ENCODE measurements around the gene DAZAP2.

DNA sequence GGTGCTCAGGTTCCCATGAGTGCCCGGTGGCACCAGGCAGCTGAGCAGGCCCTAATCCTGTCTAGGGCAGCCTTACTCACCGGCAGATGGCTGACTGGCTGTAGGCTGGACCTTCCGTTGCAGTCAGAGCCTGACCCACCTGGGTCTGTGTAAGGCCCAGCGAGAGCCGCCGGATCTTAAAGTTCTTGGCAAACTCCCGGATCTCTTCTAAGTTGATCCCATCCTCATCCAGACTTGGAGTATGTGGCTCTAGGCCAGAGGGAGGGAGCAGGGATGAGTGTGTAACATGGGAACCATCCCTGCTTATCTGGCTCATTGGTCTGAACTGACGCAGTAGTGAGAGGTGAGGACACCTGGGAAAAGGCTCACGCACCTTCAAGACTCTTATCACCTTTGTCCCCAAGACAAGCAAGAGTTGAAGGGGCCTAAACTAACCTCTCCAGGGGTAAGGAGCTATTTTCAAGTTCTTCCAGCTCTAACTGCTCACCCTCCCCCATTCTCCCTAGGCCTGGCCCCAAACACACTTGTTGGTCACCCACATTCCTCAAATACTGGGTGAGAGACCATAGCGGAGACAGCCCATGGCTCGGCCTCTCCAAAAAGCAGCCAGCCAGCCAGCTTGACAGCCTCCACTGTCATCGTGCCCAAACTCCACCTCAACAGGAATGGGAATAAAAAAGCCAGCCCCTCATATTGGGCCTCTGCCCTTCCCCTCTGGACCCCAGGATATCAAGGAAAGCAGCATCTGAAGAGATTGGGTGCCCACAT, 46.9 kb upstream of the DAZAP2 start:
- TF ChIP-seq, protein P1, sequence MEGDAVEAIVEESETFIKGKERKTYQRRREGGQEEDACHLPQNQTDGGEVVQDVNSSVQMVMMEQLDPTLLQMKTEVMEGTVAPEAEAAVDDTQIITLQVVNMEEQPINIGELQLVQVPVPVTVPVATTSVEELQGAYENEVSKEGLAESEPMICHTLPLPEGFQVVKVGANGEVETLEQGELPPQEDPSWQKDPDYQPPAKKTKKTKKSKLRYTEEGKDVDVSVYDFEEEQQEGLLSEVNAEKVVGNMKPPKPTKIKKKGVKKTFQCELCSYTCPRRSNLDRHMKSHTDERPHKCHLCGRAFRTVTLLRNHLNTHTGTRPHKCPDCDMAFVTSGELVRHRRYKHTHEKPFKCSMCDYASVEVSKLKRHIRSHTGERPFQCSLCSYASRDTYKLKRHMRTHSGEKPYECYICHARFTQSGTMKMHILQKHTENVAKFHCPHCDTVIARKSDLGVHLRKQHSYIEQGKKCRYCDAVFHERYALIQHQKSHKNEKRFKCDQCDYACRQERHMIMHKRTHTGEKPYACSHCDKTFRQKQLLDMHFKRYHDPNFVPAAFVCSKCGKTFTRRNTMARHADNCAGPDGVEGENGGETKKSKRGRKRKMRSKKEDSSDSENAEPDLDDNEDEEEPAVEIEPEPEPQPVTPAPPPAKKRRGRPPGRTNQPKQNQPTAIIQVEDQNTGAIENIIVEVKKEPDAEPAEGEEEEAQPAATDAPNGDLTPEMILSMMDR (IDR thresholded peaks at IDR 0.05), result no peak
- TF ChIP-seq EP300 (IDR thresholded peaks at IDR 0.05) (no peak), KDM1A (IDR thresholded peaks at IDR 0.05; ENCODE audit: low read depth) (no peak), MAFK (IDR thresholded peaks at IDR 0.05; ENCODE audit: partially characterized antibody) (no peak), CHD2 (IDR thresholded peaks at IDR 0.05; ENCODE audit: low read length, partially characterized antibody) (no peak), POLR2A (IDR thresholded peaks at IDR 0.05; ENCODE audit: low read length) (no peak)
- TF ChIP-seq, protein P2, sequence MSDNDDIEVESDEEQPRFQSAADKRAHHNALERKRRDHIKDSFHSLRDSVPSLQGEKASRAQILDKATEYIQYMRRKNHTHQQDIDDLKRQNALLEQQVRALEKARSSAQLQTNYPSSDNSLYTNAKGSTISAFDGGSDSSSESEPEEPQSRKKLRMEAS (IDR thresholded peaks at IDR 0.05), result no peak
- TF ChIP-seq, protein P3, sequence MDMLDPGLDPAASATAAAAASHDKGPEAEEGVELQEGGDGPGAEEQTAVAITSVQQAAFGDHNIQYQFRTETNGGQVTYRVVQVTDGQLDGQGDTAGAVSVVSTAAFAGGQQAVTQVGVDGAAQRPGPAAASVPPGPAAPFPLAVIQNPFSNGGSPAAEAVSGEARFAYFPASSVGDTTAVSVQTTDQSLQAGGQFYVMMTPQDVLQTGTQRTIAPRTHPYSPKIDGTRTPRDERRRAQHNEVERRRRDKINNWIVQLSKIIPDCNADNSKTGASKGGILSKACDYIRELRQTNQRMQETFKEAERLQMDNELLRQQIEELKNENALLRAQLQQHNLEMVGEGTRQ (IDR thresholded peaks at IDR 0.05), result no peak
